HepG2 (cell line): Measurements from ENCODE around the gene TBATA. TPM values are rescaled to one million over a fixed set of nuclear protein-coding genes. Genes with fewer than 3 reads are reported as not detected.

Experiments
- ATAC-seq: fragments of 200-7000 bp; cut with Tn5 transposase; 3 replicates; pipeline ENCODE4 v1.9.1; 2020; ENCODE audit warnings: mild to moderate bottlenecking, moderate library complexity
- BruUV-seq: library from RNA; stranded (reverse); fragments of 400-500 nt; replicated peaks from 2 replicates; lab custom pipeline; 2021; lab: Mats Ljungman, UMichigan
- CTCF ChIA-PET: fragments of 300-600 bp; formaldehyde crosslinking; extraction: SDS; loops from one replicate; lab custom pipeline; 2021; ENCODE audit warnings: low total read pairs, inconsistent platforms, low intra/inter-chr PET ratio; lab: Yijun Ruan, JAX
- POLR2A ChIA-PET: fragments of 350-600 bp; sonication (Branson Sonifier 250); formaldehyde crosslinking; loops from one replicate; lab custom pipeline; 2020; ENCODE audit warnings: antibody characterized with exemption, inconsistent platforms; lab: Yijun Ruan, JAX
- DNase-seq: peaks from one replicate; pipeline ENCODE4 v3.0.0-alpha.2; 2015; ENCODE audit warnings: low spot score
- FAIRE-seq: peaks from 3 replicates; lab custom pipeline; 2011; peaks lifted over from hg19 to GRCh38; lab: Jason Lieb, UNC
- H2AFZ ChIP-seq: one replicate; pipeline ENCODE4 v1.6.1; 2011; ENCODE audit warnings: low read length, inconsistent platforms
- H3K27ac ChIP-seq: fragments of 300-600 bp; 3 replicates; pipeline ENCODE4 v1.8.0; 2011; ENCODE audit warnings: mixed run types, mild to moderate bottlenecking, mixed read lengths, low read length, inconsistent platforms; ENCODE audit not compliant: insufficient read depth; ENCODE audit errors: extremely low read length
- H3K27me3 ChIP-seq, 2 experiments: fragments of 200-600 bp in 1 of 2; 2 replicates in 1 of 2; 3 replicates in 1 of 2; pipeline versions ENCODE4 v1.6.0 to v1.8.0; 2011; ENCODE audit warnings: low read length in 2 of 2, mild to moderate bottlenecking in 2 of 2, moderate library complexity in 2 of 2, inconsistent platforms in 1 of 2; ENCODE audit not compliant: insufficient read depth in 2 of 2, control insufficient read depth in 1 of 2
- H3K36me3 ChIP-seq, 2 experiments: fragments of 200-600 bp in 1 of 2; replicated peaks in 1 of 2; 2 replicates in 1 of 2; 3 replicates in 1 of 2; pipeline versions ENCODE4 v1.5.1 to v1.8.0; 2011; ENCODE audit warnings: low read length in 2 of 2, inconsistent platforms in 1 of 2; ENCODE audit not compliant: insufficient read depth in 2 of 2, control insufficient read depth in 1 of 2
- H3K4me1 ChIP-seq: 2 replicates; pipeline ENCODE4 v1.5.1; 2012; ENCODE audit warnings: low read length, inconsistent platforms; ENCODE audit not compliant: insufficient read depth
- H3K4me2 ChIP-seq: 2 replicates; pipeline ENCODE4 v1.6.0; 2011; ENCODE audit warnings: low read depth, low read length, inconsistent platforms
- H3K4me3 ChIP-seq, 3 experiments: fragments of 200-600 bp in 1 of 3; sonication (generic), shearing (Covaris generic) in 1 of 3; replicated peaks in 1 of 3; 2 replicates each; pipeline ENCODE4 v1.5.1; 2011 to 2016; ENCODE audit warnings: low read length in 3 of 3, inconsistent platforms in 2 of 3, low read depth in 2 of 3, mild to moderate bottlenecking in 2 of 3, control low read depth in 1 of 3, mixed read lengths in 1 of 3; ENCODE audit not compliant: insufficient read depth in 1 of 3
- H3K79me2 ChIP-seq: one replicate; pipeline ENCODE4 v1.6.1; 2011; ENCODE audit warnings: low read length, inconsistent platforms; ENCODE audit not compliant: insufficient read depth
- H3K9ac ChIP-seq: 2 replicates; pipeline ENCODE4 v1.6.0; 2011; ENCODE audit warnings: mild to moderate bottlenecking, low read depth, low read length, inconsistent platforms; ENCODE audit not compliant: insufficient read depth
- H3K9me3 ChIP-seq: 2 replicates; pipeline ENCODE4 v1.5.1; 2012; ENCODE audit warnings: mild to moderate bottlenecking, low read length
- H4K20me1 ChIP-seq: 2 replicates; pipeline ENCODE4 v1.6.0; 2011; ENCODE audit warnings: inconsistent platforms, mild to moderate bottlenecking, low read length, moderate library complexity; ENCODE audit not compliant: insufficient read depth
- FOXJ3 ChIP-seq: sonication (generic); formaldehyde crosslinking; IDR thresholded peaks from 2 replicates; pipeline ENCODE4 v1.4.0; 2020; ENCODE audit warnings: missing genetic modification reagents, mild to moderate bottlenecking, borderline replicate concordance
- FOXP1 ChIP-seq, 2 experiments: fragments of 450-650 bp in 1 of 2; IDR thresholded peaks; 2 replicates each; pipeline ENCODE4 v1.6.1; 2017 to 2018; ENCODE audit warnings: antibody characterized with exemption in 1 of 2
- JUN ChIP-seq: sonication (generic); formaldehyde crosslinking; IDR thresholded peaks from 2 replicates; pipeline ENCODE4 v1.4.0; 2020; ENCODE audit warnings: mild to moderate bottlenecking, missing genetic modification reagents
- JUND ChIP-seq: sonication (generic); formaldehyde crosslinking; IDR thresholded peaks from 2 replicates; pipeline ENCODE4 v1.8.0; 2022; ENCODE audit warnings: mild to moderate bottlenecking, missing genetic modification reagents
- ZNF350 ChIP-seq: sonication (generic); formaldehyde crosslinking; IDR thresholded peaks from 2 replicates; pipeline ENCODE4 v1.4.0; 2020; ENCODE audit warnings: mild to moderate bottlenecking, low read depth, missing genetic modification reagents, borderline replicate concordance
- ZNF766 ChIP-seq: sonication (generic); formaldehyde crosslinking; IDR thresholded peaks from 2 replicates; pipeline ENCODE4 v1.5.0; 2020; ENCODE audit warnings: missing genetic modification reagents, borderline replicate concordance
- ZNF768 ChIP-seq: sonication (generic); formaldehyde crosslinking; IDR thresholded peaks from 2 replicates; pipeline ENCODE4 v1.4.0; 2020; ENCODE audit warnings: missing genetic modification reagents
- WGBS: methylation state at CpG from one replicate; pipeline ENCODE4 v1.1.6; 2017; ENCODE audit warnings: low lambda C conversion rate; 5-methylcytosine and 5-hydroxymethylcytosine counted together
- in situ Hi-C: cut with HindIII; loops from 2 replicates; pipeline ENCODE4 v1.10.0; 2017; ENCODE audit warnings: low pct_unique_long_range_greater_than_20kb; ENCODE audit not compliant: extremely low pct_ligation_motif_present
- intact Hi-C: fragments of 100-400 bp; cut with micrococcal nuclease; formaldehyde crosslinking; loops from one replicate; pipeline ENCODE4 v1.10.0; 2022; ENCODE audit not compliant: unreplicated experiment
- polyA plus RNA-seq, 8 experiments: library from polyadenylated mRNA; depleted of rRNA in 3 of 8; stranded (reverse) in 7 of 8; unstranded in 1 of 8; fragments of >200 nt; fragmentation: Illumina TruSeq in 4 of 8; extraction: Trizol in 4 of 8; gene quantifications; 2 replicates each; pipeline versions ENCODE4 v1.2.1 to v1.2.3, GENCODE V29; 2011 to 2016; ENCODE audit warnings: low read depth in 4 of 8, missing spikeins in 1 of 8, mixed read lengths in 1 of 8; ENCODE audit not compliant: insufficient read depth in 1 of 8
- total RNA-seq, 5 experiments: library from RNA; depleted of rRNA; stranded (reverse); fragments of >200 nt; fragmentation: Illumina TruSeq; extraction: Trizol; gene quantifications; 2 replicates each; pipeline ENCODE4 v1.2.3, GENCODE V29; 2016; ENCODE audit warnings: low read depth in 1 of 5
- TF ChIP-seq, protein P1 (sequence below): sonication (generic); formaldehyde crosslinking; IDR thresholded peaks from 2 replicates; pipeline ENCODE4 v1.9.0; 2021; ENCODE audit warnings: mild to moderate bottlenecking, missing genetic modification reagents
- TF ChIP-seq, protein P2 (sequence below): sonication (generic); formaldehyde crosslinking; IDR thresholded peaks from 2 replicates; pipeline ENCODE4 v1.9.0; 2021; ENCODE audit warnings: missing genetic modification reagents, borderline replicate concordance
- TF ChIP-seq, protein P3 (sequence below): IDR thresholded peaks from 2 replicates; pipeline ENCODE4 v1.6.1; 2012; ENCODE audit warnings: inconsistent platforms

TBATA gene
- total and polyA plus RNA-seq, 2 of the 13 experiments (the other 11 are each of a cell fraction or from before 2014, with no cell fraction given): not detected

DNA sequence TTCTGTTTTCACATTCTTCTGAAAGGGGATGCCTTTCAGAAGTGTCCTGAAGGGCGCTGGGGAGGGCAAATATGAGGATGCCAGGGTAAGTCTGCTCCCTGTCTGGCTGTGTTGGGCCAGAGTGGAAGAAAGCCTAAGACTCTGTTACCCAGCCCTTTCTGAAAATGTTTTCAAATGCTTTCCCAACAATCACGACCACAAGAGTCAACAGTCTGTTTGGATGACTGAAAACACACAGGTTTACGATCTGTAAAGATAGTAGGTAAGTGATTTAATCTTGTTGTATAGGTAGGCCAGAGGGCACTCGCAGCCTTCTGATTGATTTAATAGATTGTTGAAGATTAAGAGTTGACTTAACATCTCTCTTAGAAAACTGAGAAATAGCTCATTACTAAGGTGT is 43.7 kb upstream of the TBATA start:
- Histone ChIP-seq H3K36me3 (peaks cover 0 to 12% of the 10 kb centered on the region in 2 experiments; a peak in 4 of 5 replicates), H4K20me1 (no peaks in the 10 kb centered on the region), H3K27ac (peak overlapping the region; percentile 34), H3K27me3 (no peaks in the 10 kb centered on the region), H3K4me2 (no peak overlapping the region), H3K4me3 (no peak overlapping the region), H3K4me1 (peaks cover 35% of the 10 kb centered on the region), H3K9me3 (no peaks in the 10 kb centered on the region), H2AFZ (no peak overlapping the region), H3K9ac (no peak overlapping the region)
- ChIA-PET POLR2A (no interaction called here), CTCF (no interaction called here)
- in situ Hi-C loops (no loop called here), intact Hi-C loops (no loop called here)
- WGBS: 57% methylated on average over 4 of the region's 4 CpGs
- ATAC-seq: peak; percentile 38; the same call in 1 of the 3 replicates
- BruUV-seq: no TSS peak
- FAIRE-seq: no peak
- no peak for DNase-seq
- TF ChIP-seq ZNF768 (CRISPR knock-in tag) (no peak), JUN (CRISPR knock-in tag) (no peak), FOXP1 (IDR thresholded peaks at IDR 0.05) (no peak), FOXP1 (CRISPR knock-in tag; IDR thresholded peaks at IDR 0.05) (no peak), FOXJ3 (CRISPR knock-in tag) (no peak), ZNF350 (CRISPR knock-in tag) (no peak), JUND (CRISPR knock-in tag) (no peak), ZNF766 (CRISPR knock-in tag) (no peak)
- TF ChIP-seq, protein P1, sequence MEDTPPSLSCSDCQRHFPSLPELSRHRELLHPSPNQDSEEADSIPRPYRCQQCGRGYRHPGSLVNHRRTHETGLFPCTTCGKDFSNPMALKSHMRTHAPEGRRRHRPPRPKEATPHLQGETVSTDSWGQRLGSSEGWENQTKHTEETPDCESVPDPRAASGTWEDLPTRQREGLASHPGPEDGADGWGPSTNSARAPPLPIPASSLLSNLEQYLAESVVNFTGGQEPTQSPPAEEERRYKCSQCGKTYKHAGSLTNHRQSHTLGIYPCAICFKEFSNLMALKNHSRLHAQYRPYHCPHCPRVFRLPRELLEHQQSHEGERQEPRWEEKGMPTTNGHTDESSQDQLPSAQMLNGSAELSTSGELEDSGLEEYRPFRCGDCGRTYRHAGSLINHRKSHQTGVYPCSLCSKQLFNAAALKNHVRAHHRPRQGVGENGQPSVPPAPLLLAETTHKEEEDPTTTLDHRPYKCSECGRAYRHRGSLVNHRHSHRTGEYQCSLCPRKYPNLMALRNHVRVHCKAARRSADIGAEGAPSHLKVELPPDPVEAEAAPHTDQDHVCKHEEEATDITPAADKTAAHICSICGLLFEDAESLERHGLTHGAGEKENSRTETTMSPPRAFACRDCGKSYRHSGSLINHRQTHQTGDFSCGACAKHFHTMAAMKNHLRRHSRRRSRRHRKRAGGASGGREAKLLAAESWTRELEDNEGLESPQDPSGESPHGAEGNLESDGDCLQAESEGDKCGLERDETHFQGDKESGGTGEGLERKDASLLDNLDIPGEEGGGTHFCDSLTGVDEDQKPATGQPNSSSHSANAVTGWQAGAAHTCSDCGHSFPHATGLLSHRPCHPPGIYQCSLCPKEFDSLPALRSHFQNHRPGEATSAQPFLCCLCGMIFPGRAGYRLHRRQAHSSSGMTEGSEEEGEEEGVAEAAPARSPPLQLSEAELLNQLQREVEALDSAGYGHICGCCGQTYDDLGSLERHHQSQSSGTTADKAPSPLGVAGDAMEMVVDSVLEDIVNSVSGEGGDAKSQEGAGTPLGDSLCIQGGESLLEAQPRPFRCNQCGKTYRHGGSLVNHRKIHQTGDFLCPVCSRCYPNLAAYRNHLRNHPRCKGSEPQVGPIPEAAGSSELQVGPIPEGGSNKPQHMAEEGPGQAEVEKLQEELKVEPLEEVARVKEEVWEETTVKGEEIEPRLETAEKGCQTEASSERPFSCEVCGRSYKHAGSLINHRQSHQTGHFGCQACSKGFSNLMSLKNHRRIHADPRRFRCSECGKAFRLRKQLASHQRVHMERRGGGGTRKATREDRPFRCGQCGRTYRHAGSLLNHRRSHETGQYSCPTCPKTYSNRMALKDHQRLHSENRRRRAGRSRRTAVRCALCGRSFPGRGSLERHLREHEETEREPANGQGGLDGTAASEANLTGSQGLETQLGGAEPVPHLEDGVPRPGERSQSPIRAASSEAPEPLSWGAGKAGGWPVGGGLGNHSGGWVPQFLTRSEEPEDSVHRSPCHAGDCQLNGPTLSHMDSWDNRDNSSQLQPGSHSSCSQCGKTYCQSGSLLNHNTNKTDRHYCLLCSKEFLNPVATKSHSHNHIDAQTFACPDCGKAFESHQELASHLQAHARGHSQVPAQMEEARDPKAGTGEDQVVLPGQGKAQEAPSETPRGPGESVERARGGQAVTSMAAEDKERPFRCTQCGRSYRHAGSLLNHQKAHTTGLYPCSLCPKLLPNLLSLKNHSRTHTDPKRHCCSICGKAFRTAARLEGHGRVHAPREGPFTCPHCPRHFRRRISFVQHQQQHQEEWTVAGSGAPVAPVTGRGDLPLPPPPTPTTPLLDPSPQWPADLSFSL (CRISPR knock-in tag): no peak
- TF ChIP-seq, protein P2, sequence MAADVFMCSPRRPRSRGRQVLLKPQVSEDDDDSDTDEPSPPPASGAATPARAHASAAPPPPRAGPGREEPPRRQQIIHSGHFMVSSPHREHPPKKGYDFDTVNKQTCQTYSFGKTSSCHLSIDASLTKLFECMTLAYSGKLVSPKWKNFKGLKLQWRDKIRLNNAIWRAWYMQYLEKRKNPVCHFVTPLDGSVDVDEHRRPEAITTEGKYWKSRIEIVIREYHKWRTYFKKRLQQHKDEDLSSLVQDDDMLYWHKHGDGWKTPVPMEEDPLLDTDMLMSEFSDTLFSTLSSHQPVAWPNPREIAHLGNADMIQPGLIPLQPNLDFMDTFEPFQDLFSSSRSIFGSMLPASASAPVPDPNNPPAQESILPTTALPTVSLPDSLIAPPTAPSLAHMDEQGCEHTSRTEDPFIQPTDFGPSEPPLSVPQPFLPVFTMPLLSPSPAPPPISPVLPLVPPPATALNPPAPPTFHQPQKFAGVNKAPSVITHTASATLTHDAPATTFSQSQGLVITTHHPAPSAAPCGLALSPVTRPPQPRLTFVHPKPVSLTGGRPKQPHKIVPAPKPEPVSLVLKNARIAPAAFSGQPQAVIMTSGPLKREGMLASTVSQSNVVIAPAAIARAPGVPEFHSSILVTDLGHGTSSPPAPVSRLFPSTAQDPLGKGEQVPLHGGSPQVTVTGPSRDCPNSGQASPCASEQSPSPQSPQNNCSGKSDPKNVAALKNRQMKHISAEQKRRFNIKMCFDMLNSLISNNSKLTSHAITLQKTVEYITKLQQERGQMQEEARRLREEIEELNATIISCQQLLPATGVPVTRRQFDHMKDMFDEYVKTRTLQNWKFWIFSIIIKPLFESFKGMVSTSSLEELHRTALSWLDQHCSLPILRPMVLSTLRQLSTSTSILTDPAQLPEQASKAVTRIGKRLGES (CRISPR knock-in tag): no peak
- TF ChIP-seq, protein P3, sequence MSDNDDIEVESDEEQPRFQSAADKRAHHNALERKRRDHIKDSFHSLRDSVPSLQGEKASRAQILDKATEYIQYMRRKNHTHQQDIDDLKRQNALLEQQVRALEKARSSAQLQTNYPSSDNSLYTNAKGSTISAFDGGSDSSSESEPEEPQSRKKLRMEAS: no peak
- TF ChIP-seq, all 625 proteins: peak for 0
- peaks cover 12% of the 10 kb centered on the region for H3K79me2 ChIP-seq
